Osteoblast (primary cell): ENCODE data around the gene NEDD8. TPM values are rescaled to one million over a fixed set of nuclear protein-coding genes. Genes with fewer than 3 reads are reported as not detected.
A peak's percentile ranks its signal among the peaks of the same experiment; 100 is the strongest.

Experiments used
- DNase-seq: peaks from one replicate; pipeline ENCODE4 v3.0.0; 2011; ENCODE audit warnings: low spot score, mixed read lengths; ENCODE audit not compliant: insufficient read length; ENCODE audit errors: missing footprints
- H2AFZ ChIP-seq: 2 replicates; pipeline ENCODE4 v1.6.0; 2011; ENCODE audit warnings: mild to moderate bottlenecking, low read length
- H3K27ac ChIP-seq: 2 replicates; pipeline ENCODE4 v1.5.1; 2011; ENCODE audit warnings: mild to moderate bottlenecking, low read depth, low read length, moderate library complexity
- H3K27me3 ChIP-seq: 2 replicates; pipeline ENCODE4 v1.6.0; 2012; ENCODE audit warnings: mild to moderate bottlenecking, control low read depth, inconsistent platforms, low read length, moderate library complexity; ENCODE audit not compliant: insufficient read depth
- H3K36me3 ChIP-seq: 2 replicates; pipeline ENCODE4 v1.5.1; 2011; ENCODE audit warnings: mild to moderate bottlenecking, low read length, control low read depth, moderate library complexity; ENCODE audit not compliant: insufficient read depth
- H3K4me1 ChIP-seq: 2 replicates; pipeline ENCODE4 v1.5.1; 2011; ENCODE audit warnings: mild to moderate bottlenecking, low read length, control low read depth, moderate library complexity; ENCODE audit not compliant: insufficient read depth
- H3K4me2 ChIP-seq: 2 replicates; pipeline ENCODE4 v1.6.0; 2011; ENCODE audit warnings: mild to moderate bottlenecking, low read length; ENCODE audit not compliant: insufficient read depth
- H3K4me3 ChIP-seq: fragments of 200-600 bp; sonication (generic); 3 replicates; pipeline ENCODE4 v1.5.1; 2012; ENCODE audit warnings: mild to moderate bottlenecking, low read length, inconsistent platforms; ENCODE audit not compliant: insufficient read depth
- H3K79me2 ChIP-seq: 2 replicates; pipeline ENCODE4 v1.6.0; 2012; ENCODE audit warnings: mild to moderate bottlenecking, low read length, control low read depth, inconsistent platforms; ENCODE audit not compliant: insufficient read depth
- H3K9me3 ChIP-seq: 2 replicates; pipeline ENCODE4 v1.5.1; 2011; ENCODE audit warnings: low read depth, low read length, control low read depth
- H4K20me1 ChIP-seq: 2 replicates; pipeline ENCODE4 v1.6.0; 2012; ENCODE audit warnings: mild to moderate bottlenecking, low read length, control low read depth; ENCODE audit not compliant: insufficient read depth
- CTCF ChIP-seq: IDR thresholded peaks from 2 replicates; pipeline ENCODE4 v1.5.1; 2011; ENCODE audit warnings: mild to moderate bottlenecking, low read depth, low read length, moderate library complexity; ENCODE audit errors: extremely low read depth
- total RNA-seq: library from RNA; depleted of rRNA; stranded (reverse); fragments of >200 nt; gene quantifications from 2 replicates; pipeline ENCODE4 v1.2.3, GENCODE V29; 2012

The NEDD8 gene
- total RNA-seq, 1 donor, result 69.1 TPM

GRCh38 chr14:24234095-24235005 is 2.2 kb upstream of the NEDD8 start:
- Histone ChIP-seq H3K9me3 (no peaks in the 10 kb centered on the region), H3K27me3 (no peaks in the 10 kb centered on the region), H3K79me2 (peaks cover 71% of the 10 kb centered on the region), H2AFZ (no peak overlapping the region), H3K4me2 (peak overlapping the region; percentile 92), H4K20me1 (peaks cover 6% of the 10 kb centered on the region), H3K4me3 (no peak overlapping the region), H3K4me1 (peaks cover 42% of the 10 kb centered on the region), H3K36me3 (peaks cover 48% of the 10 kb centered on the region), H3K27ac (peak overlapping the region; percentile 93)
- TF ChIP-seq CTCF, result no peak
- peak; percentile 66 for DNase-seq

GRCh38 chr14:24233538-24233866 is 1.3 kb upstream of the NEDD8 start:
- no peak for TF ChIP-seq CTCF
- Histone ChIP-seq H3K4me1 (peaks cover 39% of the 10 kb centered on the region), H3K9me3 (no peaks in the 10 kb centered on the region), H4K20me1 (peaks cover 2% of the 10 kb centered on the region), H3K79me2 (peaks cover 70% of the 10 kb centered on the region), H2AFZ (peak overlapping the region; percentile 97), H3K4me2 (peak overlapping the region; percentile 92), H3K4me3 (peak overlapping the region; percentile 97), H3K36me3 (peaks cover 40% of the 10 kb centered on the region), H3K27me3 (no peaks in the 10 kb centered on the region), H3K27ac (peak overlapping the region; percentile 93)
- DNase-seq, result no peak

- Histone ChIP-seq H3K4me3 (peak within 1 kb of the TSS; percentile 97), H3K79me2 (peaks cover 73% of the 10 kb centered on the region), H3K27me3 (no peaks in the 10 kb centered on the region), H3K9me3 (no peaks in the 10 kb centered on the region), H3K36me3 (peaks cover 37% of the 10 kb centered on the region), H3K4me2 (peak within 1 kb of the TSS; percentile 92), H2AFZ (peak within 1 kb of the TSS; percentile 97), H3K27ac (peak within 1 kb of the TSS; percentile 93), H4K20me1 (peaks cover 2% of the 10 kb centered on the region), H3K4me1 (peaks cover 34% of the 10 kb centered on the region)
- DNase-seq, result peak; percentile 77
- TF ChIP-seq CTCF, result no peak
Observed at GRCh38 chr14:24232645-24233537, 724 bp upstream of the NEDD8 start, which contains the start of gene GMPR2. Gene GMPR2, plus strand, starts transcription at chr14:24232929. Its CDS starts 325 bp downstream, at chr14:24233254.
